Measurements from ENCODE around the gene RAB11B.
A peak's percentile ranks its signal among the peaks of the same experiment; 100 is the strongest.
"Not testable (repeated sequence)": the region's sequence is repeated elsewhere in the genome, so short reads cannot be mapped to it uniquely, and the experiment has no call there.

RAB11B gene

GRCh38 chr19:8429044-8429443, 38.9 kb downstream of the RAB11B start:
- DNase-seq (ENCODE audit: low spot score), result no peak

- no peak for DNase-seq (ENCODE audit: low spot score)
These were observed 39.7 kb downstream of the RAB11B start for GRCh38 chr19:8429826-8430225.

DNA sequence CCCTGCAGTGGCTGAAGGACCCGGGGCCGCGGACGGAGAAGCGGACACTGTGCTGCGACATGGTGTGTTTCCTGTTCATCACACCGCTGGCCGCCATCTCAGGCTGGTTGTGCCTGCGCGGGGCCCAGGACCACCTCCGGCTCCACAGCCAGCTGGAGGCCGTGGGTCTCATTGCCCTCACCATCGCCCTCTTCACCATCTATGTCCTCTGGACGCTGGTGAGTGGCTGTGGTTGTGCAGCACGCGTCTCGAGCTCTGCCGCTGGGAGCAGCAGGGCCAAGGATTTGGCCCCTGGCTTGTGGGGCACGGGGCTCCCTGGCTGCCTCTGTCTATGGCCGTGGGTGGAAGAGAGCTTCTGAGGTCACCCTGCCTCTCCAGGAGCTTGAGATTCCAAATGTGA, 40.5 kb downstream of the RAB11B start:
- DNase-seq (ENCODE audit: low spot score), result no peak

GRCh38 chr19:8438236-8438635, 48.1 kb downstream of the RAB11B start:
- no peak for DNase-seq (ENCODE audit: low spot score)

- DNase-seq (ENCODE audit: low spot score), result no peak
These were observed 51.8 kb downstream of the RAB11B start for GRCh38 chr19:8441725-8442544.

GRCh38 chr19:8444140-8444676, 54.0 kb downstream of the RAB11B start:
- DNase-seq (ENCODE audit: low spot score), result not testable (repeated sequence)

DNA sequence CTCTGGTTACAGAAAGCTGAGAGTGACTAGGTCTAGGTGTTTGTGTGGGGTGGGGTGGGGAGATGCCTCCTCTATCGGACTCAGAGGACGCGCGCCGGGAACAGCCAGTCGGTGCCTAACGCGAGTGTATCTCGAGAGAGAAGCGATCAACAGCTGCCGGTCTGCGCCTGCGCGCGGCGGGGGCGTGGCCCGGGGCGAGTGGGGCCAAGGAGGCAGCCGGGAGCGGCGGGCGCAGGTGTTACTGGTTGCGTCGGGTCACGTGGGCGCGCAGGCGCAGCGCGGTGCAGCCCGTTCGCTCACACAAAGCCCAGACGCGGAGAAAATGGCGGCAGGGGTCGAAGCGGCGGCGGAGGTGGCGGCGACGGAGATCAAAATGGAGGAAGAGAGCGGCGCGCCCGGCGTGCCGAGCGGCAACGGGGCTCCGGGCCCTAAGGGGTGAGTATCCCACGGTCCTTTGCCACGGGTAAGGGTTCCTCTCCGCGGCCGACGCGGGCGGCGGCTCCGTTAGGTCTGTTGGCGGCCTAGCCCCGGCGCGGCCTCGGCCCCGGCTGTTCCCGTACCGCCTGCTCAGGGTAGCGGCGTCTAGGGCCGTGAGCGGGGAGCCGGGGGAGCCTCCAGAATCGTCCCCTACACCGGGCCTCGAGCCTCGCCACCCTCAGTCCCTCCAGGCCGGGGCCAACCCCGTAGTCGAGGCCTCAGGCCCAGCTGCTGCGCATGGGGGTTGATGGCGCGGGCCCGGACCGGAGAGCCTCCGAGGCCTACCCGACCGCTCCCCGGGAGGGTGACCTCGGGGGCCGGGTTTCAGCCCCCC, 54.7 kb downstream of the RAB11B start, which contains the start of gene HNRNPM:
TSS of gene HNRNPM (plus strand) at position 299 of the 811 bp plus-strand sequence. CDS start at position 323, 24 bp downstream.
- peak; percentile 100 for DNase-seq (ENCODE audit: low spot score)

GRCh38 chr19:8445488-8446001, 55.4 kb downstream of the RAB11B start:
- DNase-seq (ENCODE audit: low spot score), result peak; percentile 10

DNA sequence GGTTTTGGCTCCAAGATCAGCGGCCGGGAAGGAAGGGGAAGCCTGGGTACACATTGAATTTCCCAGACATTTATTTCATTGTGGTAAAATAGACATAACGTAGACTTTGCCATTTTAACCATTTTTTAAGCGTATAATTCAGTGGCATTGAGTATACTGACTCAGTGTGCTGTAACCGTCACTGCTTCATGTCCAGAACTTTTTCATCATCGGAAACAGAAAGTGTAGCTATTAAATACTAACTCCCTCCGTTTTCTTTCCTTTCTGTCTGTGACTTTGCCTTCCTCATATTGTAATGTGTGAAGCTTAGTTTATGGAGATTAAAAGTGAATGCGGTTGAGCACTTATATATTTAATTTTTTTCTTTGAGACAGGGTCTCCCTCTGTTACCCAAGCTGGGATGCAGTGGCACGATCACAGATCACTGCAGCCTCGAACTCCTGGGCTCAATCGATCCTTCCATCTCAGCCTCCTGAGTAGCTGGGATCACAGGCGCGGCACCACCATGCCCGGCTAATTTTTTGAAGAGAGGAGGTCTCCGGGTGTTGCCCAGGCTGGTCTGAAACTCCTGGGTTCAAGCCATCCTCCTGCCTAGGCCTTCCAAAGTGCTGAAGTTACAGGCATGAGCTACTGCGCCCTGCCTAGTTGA, 56.0 kb downstream of the RAB11B start:
- no peak for DNase-seq (ENCODE audit: low spot score)

DNA sequence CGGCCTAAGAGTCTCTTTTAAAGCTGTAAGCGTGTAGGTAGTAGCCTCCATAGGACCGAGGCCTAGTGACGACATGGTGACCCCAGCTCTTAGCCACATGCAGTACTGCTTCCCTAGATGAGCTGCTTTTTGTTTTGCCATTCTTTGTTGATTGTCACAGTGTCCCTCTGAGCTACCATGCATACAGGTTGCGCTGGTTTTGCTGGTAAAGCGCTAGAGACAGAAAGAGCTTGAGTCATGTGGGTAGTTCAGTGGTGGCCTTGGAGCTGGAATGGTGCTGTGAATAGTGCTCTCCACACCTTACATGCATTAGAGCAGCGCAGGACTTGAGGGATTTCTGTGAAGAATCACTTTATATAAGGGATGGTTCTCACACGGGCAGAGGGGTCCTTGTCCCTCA, 59.7 kb downstream of the RAB11B start:
- no peak for DNase-seq (ENCODE audit: low spot score)

- no peak for DNase-seq (ENCODE audit: low spot score)
These were observed 61.2 kb downstream of the RAB11B start for GRCh38 chr19:8451377-8451776.

DNA sequence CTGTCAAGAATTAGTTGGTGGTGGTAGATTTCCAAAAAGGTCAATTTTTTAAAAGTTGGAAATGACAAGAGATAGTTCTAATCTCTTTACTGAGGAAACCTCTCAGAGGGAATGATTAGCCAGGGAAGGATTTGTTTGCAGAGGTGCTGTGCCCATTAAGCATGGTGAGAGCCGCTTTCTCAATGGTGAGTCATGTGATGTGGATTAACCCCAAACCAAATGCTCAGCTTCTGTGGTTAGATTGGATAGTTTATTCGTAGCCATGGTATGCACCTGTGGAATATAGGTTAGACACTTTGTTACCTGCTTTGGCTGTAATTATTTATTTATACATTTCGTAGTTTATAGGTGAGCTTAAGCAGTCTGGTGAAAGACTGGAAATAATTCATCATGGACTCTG, 61.7 kb downstream of the RAB11B start:
- no peak for DNase-seq (ENCODE audit: low spot score)

DNA sequence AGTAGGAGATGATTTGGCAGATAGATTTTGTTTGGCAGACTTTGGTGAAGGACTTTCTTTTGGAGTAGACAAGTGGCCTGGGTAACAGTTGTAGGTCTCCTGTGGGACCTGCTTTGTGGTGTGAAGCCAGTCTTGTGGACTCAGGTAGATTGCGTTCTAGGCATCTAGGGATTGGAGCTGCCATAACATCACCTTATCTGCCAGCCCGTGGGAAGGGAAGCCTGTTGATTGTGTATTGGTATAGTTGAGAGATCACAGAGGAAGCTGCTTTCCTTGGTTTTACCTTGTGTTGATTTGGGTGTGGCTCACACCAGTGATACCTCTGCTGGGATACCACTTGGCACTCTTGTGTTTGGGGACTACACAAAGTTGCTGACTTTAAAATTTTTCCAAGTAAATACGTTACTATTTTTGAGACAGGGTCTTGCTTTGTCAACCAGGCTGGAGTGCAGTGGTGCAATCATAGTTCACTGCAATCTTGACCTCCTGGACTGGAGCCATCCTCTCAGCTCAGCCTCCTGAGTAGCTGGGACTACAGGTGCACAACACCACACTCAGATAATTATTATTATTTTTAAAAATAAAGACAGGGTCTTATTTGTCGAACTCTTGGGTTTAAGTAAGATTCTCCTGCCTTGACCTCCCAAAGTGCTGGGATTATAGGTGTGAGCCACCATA, 62.4 kb downstream of the RAB11B start:
- DNase-seq (ENCODE audit: low spot score), result no peak

DNA sequence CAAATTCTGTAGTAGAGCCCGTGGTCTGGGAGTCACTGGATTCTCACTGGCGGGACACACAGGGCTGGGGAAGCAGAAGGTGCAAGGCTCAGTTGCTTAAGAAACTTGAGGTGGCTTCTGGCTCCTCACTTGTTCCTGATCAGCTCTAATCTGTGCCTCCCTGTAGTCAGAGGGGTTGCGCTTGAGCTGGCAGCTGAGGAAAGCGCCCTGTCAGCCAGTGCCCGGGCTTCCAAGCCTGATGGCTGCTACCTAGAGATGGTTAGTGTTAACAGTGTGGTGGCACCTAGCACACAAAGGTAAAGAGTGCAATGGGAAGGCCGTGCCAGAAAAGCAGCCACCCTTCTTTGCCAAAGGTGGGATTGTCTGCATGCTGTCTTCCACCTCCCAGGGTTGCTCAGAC, 63.5 kb downstream of the RAB11B start:
- no peak for DNase-seq (ENCODE audit: low spot score)

Data from CD4-positive, alpha-beta T cell treated with Interleukin-6 at 100 ng/mL for 8 hours (primary cell).